GM19463 (cell line): ENCODE results near the gene CLK3.
"Not testable (repeated sequence)": the region's sequence is repeated elsewhere in the genome, so short reads cannot be mapped to it uniquely, and the experiment has no call there.

Source experiments
- ATAC-seq: cut with Tn5 transposase; IDR thresholded peaks from one replicate; pipeline ENCODE4 v1.9.1; 2021; ENCODE audit warnings: mild to moderate bottlenecking, moderate library complexity; ENCODE audit not compliant: unreplicated experiment

CLK3 gene

DNA sequence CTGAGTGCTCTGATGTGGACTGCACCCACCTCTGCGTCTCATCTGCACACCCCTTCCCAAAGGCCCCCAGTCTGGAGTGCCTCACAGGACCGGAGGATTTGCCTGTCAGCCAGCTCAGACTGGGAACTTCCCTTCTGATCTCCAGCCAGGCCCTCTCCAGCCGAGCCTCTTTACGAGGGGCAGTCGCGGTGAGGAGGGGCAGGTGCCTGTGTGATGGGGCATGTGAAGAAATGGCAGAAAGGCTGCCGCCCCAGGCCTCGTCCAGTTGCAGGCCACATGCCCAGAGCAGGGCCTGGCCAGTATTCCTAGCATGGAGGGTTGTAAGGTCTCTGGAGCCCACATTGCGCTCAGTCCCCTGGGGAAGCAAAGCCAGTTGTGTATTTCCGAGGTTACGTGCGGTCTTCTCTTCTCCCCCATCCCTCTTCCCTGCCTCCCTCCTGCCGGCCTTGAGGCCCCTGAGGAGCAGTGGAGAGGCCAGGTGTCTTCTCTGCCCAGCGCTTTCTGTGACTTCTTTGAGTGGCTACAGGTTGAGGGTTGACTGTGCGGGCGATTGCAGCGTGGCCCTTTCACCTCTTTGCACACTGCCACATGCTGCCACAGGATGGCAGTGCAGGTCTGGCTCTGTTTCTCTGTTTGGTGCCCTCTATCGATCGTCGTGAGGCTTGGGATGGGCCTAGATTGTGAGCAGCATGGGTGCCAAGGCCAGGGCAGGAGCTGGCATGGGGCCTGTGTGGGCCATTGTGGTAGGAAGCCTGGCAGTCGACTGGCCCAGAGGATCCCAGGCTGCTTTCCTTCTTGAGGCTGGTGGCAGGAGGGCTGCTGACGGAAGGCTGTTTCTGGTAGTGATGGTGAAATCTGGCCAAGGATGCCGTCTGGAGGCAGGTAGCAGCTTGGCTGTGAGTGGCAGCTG, 5.3 kb downstream of the CLK3 start:
- peak; percentile 59 for ATAC-seq

GRCh38 chr15:74621546-74621920, 5.9 kb downstream of the CLK3 start:
- ATAC-seq: no peak

DNA sequence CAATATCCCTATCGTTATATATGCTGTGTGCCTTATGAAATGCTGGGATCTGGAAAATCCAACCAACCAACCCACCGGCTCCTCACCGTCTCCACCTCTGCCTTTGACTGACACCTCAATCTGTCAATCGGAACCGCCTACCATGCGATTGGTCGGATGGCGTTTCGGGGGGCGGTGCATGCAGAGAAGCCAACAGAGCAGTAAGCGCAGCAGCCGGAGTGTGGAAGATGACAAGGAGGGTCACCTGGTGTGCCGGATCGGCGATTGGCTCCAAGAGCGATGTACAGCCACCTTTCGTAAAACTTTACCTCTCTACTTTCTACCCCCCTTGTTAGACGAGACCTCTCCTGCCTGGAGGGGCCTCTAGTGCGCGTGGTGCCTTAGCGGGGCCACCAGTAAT, 6.3 kb downstream of the CLK3 start:
- ATAC-seq: no peak

DNA sequence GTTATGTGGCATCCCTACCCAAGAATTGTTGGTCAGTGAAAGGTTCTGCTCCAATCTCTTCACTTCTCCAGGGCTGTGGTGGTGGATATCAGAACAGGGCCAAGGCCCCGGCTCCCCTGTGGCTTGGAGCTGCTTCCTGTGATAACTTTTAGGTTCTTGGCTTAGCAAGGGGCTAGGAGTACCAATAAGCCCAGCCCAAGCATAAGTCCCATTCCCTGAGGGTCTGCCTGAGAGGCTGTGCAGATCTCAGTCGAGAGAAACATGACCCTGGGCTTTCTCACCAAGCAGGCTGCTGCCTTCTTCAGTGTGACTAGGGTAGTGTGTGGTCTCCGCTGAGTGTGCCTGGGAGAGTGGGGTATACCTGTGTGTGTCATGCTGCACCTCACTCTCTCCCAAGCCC, 7.1 kb downstream of the CLK3 start:
- no peak for ATAC-seq

DNA sequence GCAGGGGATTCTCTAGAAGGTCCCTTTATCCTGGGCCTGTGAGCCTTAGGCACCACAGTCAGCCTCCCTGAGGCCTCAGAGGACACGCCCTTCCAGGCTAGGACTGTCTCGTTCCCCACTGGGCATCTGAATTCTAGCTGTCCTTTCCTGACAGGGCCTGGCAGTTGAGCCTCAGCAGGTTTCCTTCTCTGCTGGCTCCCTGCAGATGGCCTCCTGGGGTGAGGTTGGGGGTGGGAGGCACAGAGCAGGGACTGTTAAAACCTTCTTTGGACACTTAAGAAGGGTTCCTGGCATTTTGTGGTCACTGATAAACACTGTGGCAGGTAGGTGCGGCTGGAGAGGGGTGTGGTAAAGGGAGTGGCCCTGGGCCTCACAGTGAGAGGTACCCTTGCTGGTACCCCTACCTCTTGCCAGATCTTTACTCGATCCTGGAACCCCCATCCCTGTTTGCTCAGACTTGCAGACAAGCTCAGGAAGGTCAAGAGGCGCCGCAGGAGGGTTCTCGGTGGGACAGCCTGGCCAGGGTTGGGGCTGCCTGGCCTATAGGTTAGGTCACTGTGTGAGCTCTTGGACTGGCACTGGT, 8.5 kb downstream of the CLK3 start:
- ATAC-seq: no peak

DNA sequence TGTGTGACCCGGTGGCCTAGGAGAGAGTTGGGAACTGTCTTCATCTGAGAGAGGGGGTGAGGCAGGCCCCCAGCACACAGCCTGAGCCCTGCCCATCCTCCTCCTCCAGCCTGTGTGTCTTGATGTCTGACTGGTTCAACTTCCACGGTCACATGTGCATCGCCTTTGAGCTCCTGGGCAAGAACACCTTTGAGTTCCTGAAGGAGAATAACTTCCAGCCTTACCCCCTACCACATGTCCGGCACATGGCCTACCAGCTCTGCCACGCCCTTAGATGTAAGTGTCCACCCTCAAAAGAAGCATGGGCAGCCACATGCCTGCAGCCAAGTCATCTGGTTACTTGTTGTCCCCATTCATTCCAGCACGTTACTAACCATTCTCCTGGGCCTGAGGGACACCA, 10.1 kb downstream of the CLK3 start:
- ATAC-seq: no peak

DNA sequence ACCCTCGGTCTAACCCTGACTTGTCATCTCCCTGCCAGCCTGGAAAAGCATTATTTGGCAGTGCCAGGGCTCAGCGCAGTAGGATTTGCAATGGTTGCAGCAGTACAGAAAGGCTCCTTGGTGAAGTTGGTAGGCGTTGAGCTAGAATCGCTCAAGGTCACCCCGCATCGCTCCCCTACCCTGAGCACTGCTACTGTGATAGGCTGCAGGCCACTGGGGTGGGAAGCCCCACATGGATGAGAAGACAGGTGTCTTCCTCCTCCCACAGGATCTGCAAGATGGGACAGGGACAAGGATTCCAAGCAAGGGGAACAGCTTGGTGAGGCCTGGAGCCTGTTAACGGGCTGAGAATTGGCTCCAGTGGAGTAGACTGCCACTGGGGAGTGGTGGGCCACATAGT, 10.7 kb downstream of the CLK3 start:
- no peak for ATAC-seq

DNA sequence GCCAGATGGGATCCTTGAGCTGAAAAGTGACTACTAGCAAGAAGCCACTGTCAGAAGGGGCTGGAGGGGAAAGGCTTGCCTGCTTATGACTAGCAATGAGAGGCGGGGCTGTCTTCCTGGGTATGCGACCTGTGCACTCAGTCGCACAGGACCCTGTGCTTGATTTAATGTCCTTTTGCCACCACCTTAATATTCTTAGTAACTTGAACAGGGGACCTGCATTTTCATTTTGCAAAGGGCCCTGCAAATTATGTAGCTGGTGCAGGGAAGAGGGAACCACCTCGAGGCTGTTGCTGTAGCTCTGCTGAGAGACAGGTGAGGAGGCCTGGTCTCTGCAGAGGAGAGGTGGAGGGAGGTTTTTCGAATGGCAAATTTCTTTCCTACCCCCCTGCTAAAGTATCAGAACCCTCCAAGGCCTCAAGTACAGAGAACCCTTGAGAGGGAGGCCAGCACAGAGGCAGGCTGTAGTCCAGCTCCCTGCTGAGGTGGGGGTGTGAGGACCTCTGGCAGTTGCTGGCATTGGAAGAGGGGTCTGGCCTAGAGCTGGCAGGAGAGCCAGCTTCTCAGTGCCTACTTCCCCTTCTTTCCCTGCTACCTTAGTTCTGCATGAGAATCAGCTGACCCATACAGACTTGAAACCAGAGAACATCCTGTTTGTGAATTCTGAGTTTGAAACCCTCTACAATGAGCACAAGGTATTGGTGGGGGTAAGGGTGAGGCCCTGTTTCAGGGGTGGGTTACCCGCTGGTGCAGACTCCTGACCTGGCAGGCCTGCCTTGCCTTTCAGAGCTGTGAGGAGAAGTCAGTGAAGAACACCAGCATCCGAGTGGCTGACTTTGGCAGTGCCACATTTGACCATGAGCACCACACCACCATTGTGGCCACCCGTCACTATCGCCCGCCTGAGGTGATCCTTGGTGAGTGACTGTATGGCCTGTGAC, 11.4 kb downstream of the CLK3 start:
- peak; percentile 67 for ATAC-seq

GRCh38 chr15:74627766-74628165, 12.1 kb downstream of the CLK3 start:
- ATAC-seq: no peak

DNA sequence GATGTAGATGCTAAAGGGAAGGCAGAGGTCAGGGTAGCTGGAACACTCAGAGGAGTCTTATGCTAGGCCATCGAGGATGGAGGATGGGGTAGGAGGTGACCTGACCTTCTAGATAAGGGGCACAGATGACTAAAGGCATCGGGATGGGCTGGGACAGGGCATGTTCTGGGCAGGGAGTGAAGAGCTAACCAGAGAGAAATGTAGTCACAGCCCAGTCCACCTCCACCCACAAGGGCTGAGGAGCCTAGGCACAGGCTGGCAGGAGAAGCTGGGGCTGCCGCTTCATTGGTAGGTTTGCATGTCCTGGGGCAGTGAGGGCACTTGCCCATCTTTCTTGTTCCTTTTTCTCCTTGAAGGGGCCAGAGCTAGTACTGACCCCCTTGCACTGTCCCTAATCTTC, 12.6 kb downstream of the CLK3 start:
- ATAC-seq: no peak

DNA sequence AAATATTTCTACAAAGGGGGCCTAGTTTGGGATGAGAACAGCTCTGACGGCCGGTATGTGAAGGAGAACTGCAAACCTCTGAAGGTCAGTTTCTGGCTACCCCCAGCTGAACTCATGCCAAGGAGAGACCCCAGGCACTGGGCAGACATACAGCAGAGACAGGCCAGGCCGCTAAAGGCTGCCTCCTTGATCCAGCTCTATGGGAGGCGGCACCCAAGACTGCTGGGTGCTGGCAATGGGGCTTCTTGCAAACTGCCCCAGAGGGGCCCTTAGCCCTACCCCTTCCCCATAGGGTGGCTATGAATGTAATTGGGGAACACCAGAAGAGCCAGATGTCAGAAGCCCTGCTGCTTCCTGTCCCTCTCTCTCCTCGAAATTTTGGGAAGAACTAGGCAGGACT, 13.3 kb downstream of the CLK3 start:
- ATAC-seq: no peak

DNA sequence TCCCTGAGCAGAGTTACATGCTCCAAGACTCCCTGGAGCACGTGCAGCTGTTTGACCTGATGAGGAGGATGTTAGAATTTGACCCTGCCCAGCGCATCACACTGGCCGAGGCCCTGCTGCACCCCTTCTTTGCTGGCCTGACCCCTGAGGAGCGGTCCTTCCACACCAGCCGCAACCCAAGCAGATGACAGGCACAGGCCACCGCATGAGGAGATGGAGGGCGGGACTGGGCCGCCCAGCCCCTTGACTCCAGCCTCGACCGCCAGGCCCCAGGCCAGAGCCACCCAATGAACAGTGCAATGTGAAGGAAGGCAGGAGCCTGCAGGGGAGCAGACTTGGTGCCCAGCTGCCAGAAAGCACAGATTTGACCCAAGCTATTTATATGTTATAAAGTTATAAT, 14.1 kb downstream of the CLK3 start:
- not testable (repeated sequence) for ATAC-seq

DNA sequence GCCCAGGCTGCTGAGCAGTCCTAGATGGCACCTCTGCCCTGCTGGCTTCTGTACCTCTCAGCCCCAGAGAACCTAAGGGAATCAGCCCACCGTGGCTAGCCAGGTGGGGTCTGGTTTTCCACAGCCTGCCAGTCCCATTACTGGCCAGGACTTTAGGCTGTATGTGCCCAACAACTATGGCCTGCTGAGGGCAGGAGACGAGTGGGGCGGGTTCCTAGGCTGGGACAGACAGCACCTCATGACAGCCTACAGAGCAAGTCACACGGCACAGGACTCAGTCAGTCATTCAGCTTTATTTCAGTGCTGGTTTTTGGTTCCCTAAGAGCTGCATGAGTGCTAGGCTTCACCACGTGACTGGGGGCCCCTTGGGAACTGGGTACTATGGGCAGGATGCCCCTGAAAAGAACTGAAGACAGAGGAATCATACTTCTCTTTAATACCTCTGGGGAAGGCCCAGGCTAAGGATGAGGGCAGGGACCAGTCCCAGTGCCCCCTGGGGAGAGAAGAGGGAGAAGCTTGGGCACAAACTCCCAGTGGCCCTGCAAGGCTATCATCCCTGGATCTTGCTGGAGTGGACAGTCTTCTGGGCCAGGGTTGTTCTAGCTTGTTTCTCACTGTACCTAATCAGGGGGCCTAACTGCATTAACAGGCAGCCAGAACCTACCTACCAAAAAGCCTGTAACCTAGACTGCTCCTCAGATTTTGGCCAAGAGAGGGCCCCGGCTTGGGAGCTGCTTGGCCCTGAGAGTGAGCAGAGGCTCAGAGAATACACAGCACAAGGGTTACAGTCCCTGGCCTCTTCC, 14.8 kb downstream of the CLK3 start:
- no peak for ATAC-seq

DNA sequence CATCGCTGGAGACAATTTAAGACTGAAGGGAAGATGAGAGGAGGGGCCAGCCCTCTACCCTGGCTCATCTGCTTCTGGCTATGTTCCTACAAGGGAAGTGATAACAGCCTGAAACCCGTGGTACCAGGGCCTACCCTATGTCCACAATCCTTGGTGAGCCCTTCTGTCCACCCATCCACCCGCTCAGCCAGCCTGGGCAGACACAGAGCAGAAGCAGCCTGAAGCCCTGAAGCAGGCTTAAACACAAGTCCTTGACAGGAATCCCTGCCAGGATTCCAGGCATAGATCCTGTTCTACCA, 15.4 kb downstream of the CLK3 start:
- no peak for ATAC-seq

- ATAC-seq: no peak
Observed at GRCh38 chr15:74631408-74631807, 15.8 kb downstream of the CLK3 start.

DNA sequence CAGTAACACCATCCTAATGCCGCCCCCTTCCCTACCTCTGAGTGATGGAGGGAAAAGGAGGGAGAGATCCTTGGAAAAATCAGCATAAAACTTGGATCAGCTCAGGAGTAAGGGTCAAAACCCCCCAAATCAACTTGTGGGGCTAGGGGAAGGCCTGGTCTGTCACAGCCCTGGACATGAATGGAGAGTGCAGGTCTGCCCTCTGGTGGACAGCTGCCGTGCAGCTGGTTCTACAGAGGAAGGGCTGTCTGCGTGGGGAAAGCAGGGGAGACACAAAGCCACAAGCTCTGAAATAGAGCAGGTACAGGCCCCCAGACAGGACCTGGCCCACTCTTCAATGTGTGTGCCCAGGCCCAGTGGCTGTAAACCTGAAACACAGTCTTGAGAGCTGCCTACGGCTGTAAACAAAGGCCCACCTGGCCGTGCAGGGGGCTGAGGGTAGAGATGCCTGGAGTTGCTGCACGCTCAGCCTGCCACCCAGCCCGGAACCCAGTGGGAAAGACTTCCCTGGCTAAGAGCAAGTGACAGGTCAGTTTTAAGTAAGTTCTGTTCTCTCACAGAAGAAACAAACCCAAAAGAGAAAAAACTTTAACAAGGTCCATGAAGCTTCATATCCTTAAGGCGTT, 16.4 kb downstream of the CLK3 start:
- ATAC-seq: no peak

GRCh38 chr15:74632601-74633000, 17.0 kb downstream of the CLK3 start:
- ATAC-seq: no peak

- ATAC-seq: no peak
Observed at GRCh38 chr15:74633781-74634180, 18.1 kb downstream of the CLK3 start.

GRCh38 chr15:74635228-74635627, 19.6 kb downstream of the CLK3 start:
- peak; percentile 53 for ATAC-seq

GRCh38 chr15:74636984-74637383, 21.3 kb downstream of the CLK3 start:
- no peak for ATAC-seq
